ENCODE data around the gene UBQLN3.

- no peak for TF ChIP-seq CTCF (IDR thresholded peaks at IDR 0.05; ENCODE audit: insufficient read depth, low read length)
- TF ChIP-seq POLR2AphosphoS5 (IDR thresholded peaks at IDR 0.05; ENCODE audit: low read depth) = no peak
- TF ChIP-seq GABPA (IDR thresholded peaks at IDR 0.05; ENCODE audit: low read depth) = no peak
Measured at GRCh38 chr11:5516599-5516998, 6.8 kb upstream of the UBQLN3 start, which contains the start of gene UBQLNL.
